Measurements from ENCODE around the gene LYRM7.

Gene LYRM7

GRCh38 chr5:131218392-131218791 is 47.6 kb downstream of the LYRM7 start:
- H3K4me3 ChIP-seq (ENCODE audit: low read depth, low read length) = no peak overlapping the region
- no peak for DNase-seq (ENCODE audit: low read depth)
- TF ChIP-seq CTCF (IDR thresholded peaks at IDR 0.05; ENCODE audit: low read depth, low read length, missing control alignments) = no peak

- TF ChIP-seq CTCF (IDR thresholded peaks at IDR 0.05; ENCODE audit: low read depth, low read length, missing control alignments) = no peak
- no peak overlapping the region for H3K4me3 ChIP-seq (ENCODE audit: low read depth, low read length)
- DNase-seq (ENCODE audit: low read depth) = no peak
Measured at GRCh38 chr5:131220566-131220965, 49.8 kb downstream of the LYRM7 start.

GRCh38 chr5:131221008-131221703 is 50.4 kb downstream of the LYRM7 start:
- DNase-seq (ENCODE audit: low read depth) = no peak
- TF ChIP-seq CTCF (IDR thresholded peaks at IDR 0.05; ENCODE audit: low read depth, low read length, missing control alignments) = no peak
- peak overlapping the region; percentile 10; the same call in 1 of the 2 replicates for H3K4me3 ChIP-seq (ENCODE audit: low read depth, low read length)

DNA sequence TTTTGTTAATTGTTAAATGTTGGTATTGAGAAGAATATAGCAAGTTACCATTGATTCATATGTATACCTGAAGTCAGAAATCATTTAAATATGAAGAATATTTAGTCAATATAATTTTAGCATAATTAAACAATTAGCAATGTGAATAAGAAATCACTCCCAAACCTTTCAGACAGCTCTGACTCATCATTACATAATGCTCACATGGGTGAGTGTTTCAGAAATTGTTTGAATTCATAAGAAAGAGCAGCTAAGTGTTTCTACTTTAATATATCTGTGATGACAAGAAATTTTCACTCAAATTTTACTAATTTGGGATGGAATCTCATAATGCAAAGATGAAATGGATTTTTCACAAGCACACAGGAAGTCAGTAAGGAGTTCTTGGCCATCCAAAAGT is 51.1 kb downstream of the LYRM7 start:
- H3K4me3 ChIP-seq (ENCODE audit: low read depth, low read length) = peak overlapping the region; percentile 60
- no peak for DNase-seq (ENCODE audit: low read depth)
- no peak for TF ChIP-seq CTCF (IDR thresholded peaks at IDR 0.05; ENCODE audit: low read depth, low read length, missing control alignments)

- H3K4me3 ChIP-seq (ENCODE audit: low read depth, low read length) = peak overlapping the region; percentile 60
- no peak for TF ChIP-seq CTCF (IDR thresholded peaks at IDR 0.05; ENCODE audit: low read depth, low read length, missing control alignments)
- DNase-seq (ENCODE audit: low read depth) = no peak
Measured at GRCh38 chr5:131222731-131223130, 52.0 kb downstream of the LYRM7 start.

- no peak for TF ChIP-seq CTCF (IDR thresholded peaks at IDR 0.05; ENCODE audit: low read depth, low read length, missing control alignments)
- DNase-seq (ENCODE audit: low read depth) = no peak
- H3K4me3 ChIP-seq (ENCODE audit: low read depth, low read length) = peak overlapping the region; percentile 60
Measured at GRCh38 chr5:131223751-131224386, 53.1 kb downstream of the LYRM7 start.

All from GM12864 (cell line).